ENCODE measurements around the gene NDUFB10.

The NDUFB10 gene

DNA sequence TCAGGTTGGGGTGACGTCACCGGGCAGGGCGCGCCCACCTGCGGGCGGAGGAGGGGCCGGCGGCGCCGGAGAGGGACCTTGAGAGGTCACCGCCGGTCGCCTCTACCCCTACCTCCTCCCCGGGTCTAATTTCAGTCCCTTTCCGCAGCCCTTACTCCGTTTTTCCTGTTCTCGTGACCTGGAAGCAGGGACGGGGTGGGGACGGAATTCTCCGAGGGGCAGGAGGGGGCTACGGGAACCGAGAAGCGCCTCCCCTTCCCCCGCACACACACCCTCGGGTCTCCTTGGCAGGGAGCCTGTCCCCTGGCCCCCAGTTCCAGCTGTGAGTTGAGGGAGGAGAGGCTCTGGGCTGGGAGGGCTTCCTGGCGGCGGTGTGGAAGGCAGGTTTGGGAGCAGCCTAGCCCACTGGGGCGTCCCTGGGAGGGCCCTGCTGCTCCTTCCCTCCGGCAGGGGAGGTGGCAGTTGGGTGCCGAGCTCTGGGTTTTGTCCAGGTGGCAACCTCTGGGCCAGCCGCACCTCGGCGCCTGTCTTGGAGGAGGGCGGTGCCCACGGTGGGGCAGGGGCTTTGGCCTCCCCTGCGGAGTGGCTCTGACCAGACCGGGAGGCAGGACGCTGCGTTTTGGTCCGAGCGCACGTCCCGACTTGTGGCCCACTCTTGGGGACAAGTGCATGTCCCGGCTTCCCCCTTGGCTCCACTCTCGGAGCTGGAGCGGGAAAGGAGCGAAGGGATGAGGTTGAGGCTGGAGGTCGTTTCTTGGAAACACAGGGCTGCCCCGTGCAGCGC, 31.2 kb downstream of the NDUFB10 start:
- TF ChIP-seq, protein P1, sequence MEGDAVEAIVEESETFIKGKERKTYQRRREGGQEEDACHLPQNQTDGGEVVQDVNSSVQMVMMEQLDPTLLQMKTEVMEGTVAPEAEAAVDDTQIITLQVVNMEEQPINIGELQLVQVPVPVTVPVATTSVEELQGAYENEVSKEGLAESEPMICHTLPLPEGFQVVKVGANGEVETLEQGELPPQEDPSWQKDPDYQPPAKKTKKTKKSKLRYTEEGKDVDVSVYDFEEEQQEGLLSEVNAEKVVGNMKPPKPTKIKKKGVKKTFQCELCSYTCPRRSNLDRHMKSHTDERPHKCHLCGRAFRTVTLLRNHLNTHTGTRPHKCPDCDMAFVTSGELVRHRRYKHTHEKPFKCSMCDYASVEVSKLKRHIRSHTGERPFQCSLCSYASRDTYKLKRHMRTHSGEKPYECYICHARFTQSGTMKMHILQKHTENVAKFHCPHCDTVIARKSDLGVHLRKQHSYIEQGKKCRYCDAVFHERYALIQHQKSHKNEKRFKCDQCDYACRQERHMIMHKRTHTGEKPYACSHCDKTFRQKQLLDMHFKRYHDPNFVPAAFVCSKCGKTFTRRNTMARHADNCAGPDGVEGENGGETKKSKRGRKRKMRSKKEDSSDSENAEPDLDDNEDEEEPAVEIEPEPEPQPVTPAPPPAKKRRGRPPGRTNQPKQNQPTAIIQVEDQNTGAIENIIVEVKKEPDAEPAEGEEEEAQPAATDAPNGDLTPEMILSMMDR (conservative IDR thresholded peaks at IDR 0.05; ENCODE audit: low read depth, low read length), result no peak
- DNase-seq (ENCODE audit: low read depth), result no peak
- no peak overlapping the region for H3K4me3 ChIP-seq (ENCODE audit: low read depth, low read length)

DNA sequence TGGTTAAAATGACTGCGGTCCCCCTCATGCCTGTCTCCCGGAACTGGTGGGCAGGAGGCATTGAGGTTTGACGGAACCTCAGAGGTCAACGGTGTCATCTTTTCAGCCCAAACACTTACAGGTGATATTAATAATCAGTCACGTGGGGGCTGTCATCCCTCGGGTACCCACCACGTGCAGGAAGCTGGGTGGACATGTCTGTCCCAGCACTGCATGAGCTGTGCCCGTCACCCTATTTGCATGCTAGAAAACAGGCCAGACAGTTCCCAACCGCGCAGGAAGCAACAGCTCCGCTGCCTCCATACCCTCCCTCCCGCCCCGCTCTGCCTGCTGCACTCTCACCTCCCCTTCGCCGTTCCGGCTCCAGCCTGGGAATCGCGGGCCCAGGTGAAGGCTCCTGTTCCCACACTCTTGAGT, 31.8 kb downstream of the NDUFB10 start:
- TF ChIP-seq, protein P1 (conservative IDR thresholded peaks at IDR 0.05; ENCODE audit: low read depth, low read length), result no peak
- no peak for DNase-seq (ENCODE audit: low read depth)
- no peak overlapping the region for H3K4me3 ChIP-seq (ENCODE audit: low read depth, low read length)

DNA sequence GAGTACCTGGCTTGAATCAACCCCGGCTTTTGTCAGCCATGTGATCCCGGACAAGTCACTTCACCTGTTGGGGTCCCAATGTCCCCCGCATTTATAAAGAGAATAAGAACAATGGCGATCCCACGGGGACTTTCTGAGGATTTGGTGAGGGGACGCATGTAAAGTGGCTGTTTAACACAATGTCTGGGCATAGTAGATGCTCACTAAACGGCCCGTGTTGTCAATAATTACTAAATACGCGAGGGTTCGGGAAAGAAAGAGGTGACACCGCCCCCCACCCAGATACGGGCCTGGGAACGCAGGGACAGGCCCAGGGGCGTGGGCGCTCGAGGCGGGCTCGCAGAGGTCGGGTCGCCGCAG, 32.2 kb downstream of the NDUFB10 start:
- peak overlapping the region; percentile 40 for H3K4me3 ChIP-seq (ENCODE audit: low read depth, low read length)
- TF ChIP-seq, protein P1 (conservative IDR thresholded peaks at IDR 0.05; ENCODE audit: low read depth, low read length), result no peak
- no peak for DNase-seq (ENCODE audit: low read depth)

DNA sequence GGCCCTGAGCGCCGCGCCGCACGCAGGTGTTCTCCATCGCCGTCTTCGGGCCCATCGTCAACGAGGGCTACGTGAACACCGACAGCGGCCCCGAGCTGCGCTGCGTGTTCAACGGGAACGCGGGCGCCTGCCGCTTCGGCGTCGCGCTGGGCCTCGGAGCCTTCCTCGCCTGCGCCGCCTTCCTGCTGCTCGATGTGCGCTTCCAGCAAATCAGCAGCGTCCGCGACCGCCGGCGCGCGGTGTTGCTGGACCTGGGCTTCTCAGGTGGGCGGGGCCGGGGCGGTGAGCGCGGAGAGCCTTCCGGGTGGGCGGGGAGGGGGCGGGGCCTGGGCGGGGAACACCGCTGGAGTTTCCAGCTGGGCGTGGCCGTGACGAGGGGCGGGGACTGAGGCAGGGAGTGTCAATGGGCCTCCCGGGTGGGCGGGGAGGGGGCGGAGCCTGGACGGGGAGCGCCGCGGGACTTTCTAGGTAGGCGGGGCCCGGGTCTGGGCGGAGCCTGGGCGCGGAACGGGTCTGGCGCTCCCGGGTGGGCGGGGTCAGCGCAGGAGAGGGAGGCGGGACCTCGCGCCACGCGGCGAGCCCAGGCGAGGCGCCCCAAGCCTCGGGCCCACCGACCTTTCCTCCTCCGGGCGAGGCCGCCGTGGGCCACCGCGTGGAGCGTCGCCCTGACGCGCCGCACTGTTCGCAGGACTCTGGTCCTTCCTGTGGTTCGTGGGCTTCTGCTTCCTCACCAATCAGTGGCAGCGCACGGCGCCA, 32.8 kb downstream of the NDUFB10 start:
- DNase-seq (ENCODE audit: low read depth), result peak; percentile 95
- H3K4me3 ChIP-seq (ENCODE audit: low read depth, low read length), result peak overlapping the region; percentile 40
- TF ChIP-seq, protein P1 (conservative IDR thresholded peaks at IDR 0.05; ENCODE audit: low read depth, low read length), result no peak

DNA sequence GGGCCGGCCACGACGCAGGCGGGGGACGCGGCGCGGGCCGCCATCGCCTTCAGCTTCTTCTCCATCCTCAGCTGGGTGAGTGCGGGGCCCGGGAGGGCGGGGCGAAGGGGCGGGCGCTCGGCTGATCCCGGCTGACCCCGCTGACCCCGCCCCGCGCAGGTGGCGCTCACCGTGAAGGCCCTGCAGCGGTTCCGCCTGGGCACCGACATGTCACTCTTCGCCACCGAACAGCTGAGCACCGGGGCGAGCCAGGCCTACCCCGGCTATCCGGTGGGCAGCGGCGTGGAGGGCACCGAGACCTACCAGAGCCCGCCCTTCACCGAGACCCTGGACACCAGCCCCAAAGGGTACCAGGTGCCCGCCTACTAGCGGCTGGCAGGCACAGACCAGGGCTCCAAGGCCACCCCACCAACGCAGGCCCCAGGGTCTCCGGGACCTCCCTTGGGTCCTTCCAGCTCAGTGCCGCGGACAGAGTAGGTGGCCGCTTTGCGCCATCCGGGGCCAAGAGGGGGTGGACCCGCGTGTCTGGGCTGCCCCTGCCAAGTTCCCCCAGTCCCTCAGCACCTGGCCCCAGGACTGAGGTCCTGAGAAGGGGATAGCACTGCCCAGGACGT, 33.5 kb downstream of the NDUFB10 start:
- no peak for DNase-seq (ENCODE audit: low read depth)
- TF ChIP-seq, protein P1 (conservative IDR thresholded peaks at IDR 0.05; ENCODE audit: low read depth, low read length), result no peak
- no peak overlapping the region for H3K4me3 ChIP-seq (ENCODE audit: low read depth, low read length)

DNA sequence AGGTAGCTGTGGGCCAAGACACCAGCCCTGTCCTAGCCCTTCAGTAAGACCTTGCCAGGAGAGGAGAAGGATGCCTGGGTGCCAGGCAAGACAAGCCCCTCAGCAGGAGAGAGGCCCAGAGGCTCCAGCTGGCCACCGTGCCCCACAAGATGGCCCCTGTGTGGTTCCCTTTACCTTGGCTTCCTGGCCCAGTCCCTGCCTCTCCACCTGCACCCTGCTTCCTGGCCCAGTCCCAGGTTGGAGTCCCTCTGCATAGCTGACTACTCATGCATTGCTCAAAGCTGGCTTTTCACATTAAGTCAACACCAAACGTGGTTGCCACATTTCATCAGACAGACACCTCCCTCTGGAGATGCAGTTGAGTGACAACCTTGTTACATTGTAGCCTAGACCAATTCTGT, 34.4 kb downstream of the NDUFB10 start:
- TF ChIP-seq, protein P1 (conservative IDR thresholded peaks at IDR 0.05; ENCODE audit: low read depth, low read length), result no peak
- H3K4me3 ChIP-seq (ENCODE audit: low read depth, low read length), result no peak overlapping the region
- DNase-seq (ENCODE audit: low read depth), result peak; percentile 43

Measured in choroid plexus epithelial cell (primary cell).